Measurements from ENCODE around the gene AIFM3.
"Not testable (repeated sequence)": the region's sequence is repeated elsewhere in the genome, so short reads cannot be mapped to it uniquely, and the experiment has no call there.

AIFM3 gene

GRCh38 chr22:21000207-21000986 is 33.3 kb downstream of the AIFM3 start:
- TF ChIP-seq CTCF (IDR thresholded peaks at IDR 0.05) (no peak), ZFX (IDR thresholded peaks at IDR 0.05; ENCODE audit: borderline replicate concordance) (no peak)

GRCh38 chr22:21000987-21001600 is 34.0 kb downstream of the AIFM3 start:
- TF ChIP-seq CTCF (IDR thresholded peaks at IDR 0.05), result no peak
- TF ChIP-seq ZFX (IDR thresholded peaks at IDR 0.05; ENCODE audit: borderline replicate concordance), result no peak

More at GRCh38 chr22:21000207-21000986, 33.3 kb downstream of the AIFM3 start:
- peak overlapping the region; percentile 99 for H3K27ac ChIP-seq

GRCh38 chr22:21001601-21002325 is 34.7 kb downstream of the AIFM3 start, which contains the start of gene THAP7:
THAP7 (minus strand) TSS chr22:21002118; CDS start chr22:21001911, 207 bp downstream.
- peak within 1 kb of the TSS; percentile 99 for H3K27ac ChIP-seq
- no peak for TF ChIP-seq CTCF (IDR thresholded peaks at IDR 0.05)
- no peak for TF ChIP-seq ZFX (IDR thresholded peaks at IDR 0.05; ENCODE audit: borderline replicate concordance)

More at GRCh38 chr22:21000987-21001600, 34.0 kb downstream of the AIFM3 start:
- H3K27ac ChIP-seq, result peak overlapping the region; percentile 99

GRCh38 chr22:21003782-21004181 is 36.7 kb downstream of the AIFM3 start:
- no peak for TF ChIP-seq ZFX (IDR thresholded peaks at IDR 0.05; ENCODE audit: borderline replicate concordance)
- TF ChIP-seq CTCF (IDR thresholded peaks at IDR 0.05), result no peak
- H3K27ac ChIP-seq, result peak overlapping the region; percentile 99

- not testable (repeated sequence) for H3K27ac ChIP-seq
These were observed 42.2 kb downstream of the AIFM3 start for GRCh38 chr22:21009208-21009607.

GRCh38 chr22:21009638-21010425 is 42.8 kb downstream of the AIFM3 start:
- H3K27ac ChIP-seq, result no peak overlapping the region
- no peak for TF ChIP-seq ZFX (IDR thresholded peaks at IDR 0.05; ENCODE audit: borderline replicate concordance)
- TF ChIP-seq CTCF (IDR thresholded peaks at IDR 0.05), result no peak
